ENCODE measurements around the gene LRBA.

Gene LRBA

GRCh38 chr4:150782921-150783320 lies 232.2 kb downstream of the LRBA start:
- Histone ChIP-seq H3K18ac (ENCODE audit: low read depth in 1 of 2, low read length in 2 of 2) (no peak overlapping the region), H3K4ac (ENCODE audit: low read depth in 1 of 2, low read length in 2 of 2) (no peak overlapping the region), H2AK5ac (ENCODE audit: low read length, severe bottlenecking) (no peak overlapping the region), H2BK12ac (ENCODE audit: low read length in 2 of 2) (no peak overlapping the region), H3K4me2 (ENCODE audit: low read length, poor library complexity, severe bottlenecking) (no peak overlapping the region), H2BK15ac (ENCODE audit: low read depth, poor library complexity, severe bottlenecking) (no peak overlapping the region), H3K4me3 (ENCODE audit: insufficient read depth in 1 of 2, low read depth in 1 of 2, low read length in 2 of 2) (no peak overlapping the region), H3K9me3 (ENCODE audit: control insufficient read depth, low read length) (no peaks in the 10 kb centered on the region), H2BK5ac (ENCODE audit: low read depth, low read length, poor library complexity, severe bottlenecking) (no peak overlapping the region), H3K4me1 (ENCODE audit: control insufficient read depth, insufficient read depth, low read depth, low read length) (peaks cover 3% of the 10 kb centered on the region), H2AFZ (ENCODE audit: low read depth, low read length) (no peak overlapping the region), H3K9ac (ENCODE audit: low read length) (no peak overlapping the region), H3K23ac (ENCODE audit: low read length in 2 of 2) (no peak overlapping the region), H4K8ac (ENCODE audit: low read length) (no peak overlapping the region), H4K91ac (ENCODE audit: low read length) (no peak overlapping the region), H3K14ac (ENCODE audit: low read length in 2 of 2) (no peak overlapping the region), H3K27ac (ENCODE audit: low read length, poor library complexity, severe bottlenecking) (no peak overlapping the region), H3K27me3 (ENCODE audit: control insufficient read depth in 1 of 2, insufficient read depth in 1 of 2, low read length in 2 of 2) (no peaks in the 10 kb centered on the region), H3K79me1 (replicated peaks; ENCODE audit: low read length, poor library complexity, severe bottlenecking) (peaks cover 3% of the 10 kb centered on the region), H2BK120ac (ENCODE audit: low read depth, low read length) (no peak overlapping the region), H3K36me3 (ENCODE audit: control insufficient read depth in 1 of 2, insufficient read depth in 2 of 2, low read depth in 1 of 2, low read length in 2 of 2) (peaks cover 0 to 3% of the 10 kb centered on the region in 2 experiments)
- 97% methylated on average over 2 of the region's 2 CpGs for WGBS
- peak; percentile 10 for DNase-seq

- WGBS = 93% methylated on average over 2 of the region's 2 CpGs
- peaks cover 3% of the 10 kb centered on the region for H3K4me1 ChIP-seq (ENCODE audit: control insufficient read depth, insufficient read depth, low read depth, low read length)
- no peak overlapping the region for H4K91ac ChIP-seq (ENCODE audit: low read length)
- H3K36me3 ChIP-seq (ENCODE audit: control insufficient read depth in 1 of 2, insufficient read depth in 2 of 2, low read depth in 1 of 2, low read length in 2 of 2) = peaks cover 0 to 3% of the 10 kb centered on the region in 2 experiments
- H2AK5ac ChIP-seq (ENCODE audit: low read length, severe bottlenecking) = no peak overlapping the region
- H2BK120ac ChIP-seq (ENCODE audit: low read depth, low read length) = no peak overlapping the region
- H3K27ac ChIP-seq (ENCODE audit: low read length, poor library complexity, severe bottlenecking) = no peak overlapping the region
- H3K9me3 ChIP-seq (ENCODE audit: control insufficient read depth, low read length) = no peaks in the 10 kb centered on the region
- no peak overlapping the region for H2BK12ac ChIP-seq (ENCODE audit: low read length in 2 of 2)
- no peak overlapping the region for H3K9ac ChIP-seq (ENCODE audit: low read length)
- H4K8ac ChIP-seq (ENCODE audit: low read length) = no peak overlapping the region
- no peak overlapping the region for H3K18ac ChIP-seq (ENCODE audit: low read depth in 1 of 2, low read length in 2 of 2)
- no peak overlapping the region for H2AFZ ChIP-seq (ENCODE audit: low read depth, low read length)
- H3K4ac ChIP-seq (ENCODE audit: low read depth in 1 of 2, low read length in 2 of 2) = no peak overlapping the region
- DNase-seq = peak; percentile 37
- H2BK15ac ChIP-seq (ENCODE audit: low read depth, poor library complexity, severe bottlenecking) = no peak overlapping the region
- H3K14ac ChIP-seq (ENCODE audit: low read length in 2 of 2) = no peak overlapping the region
- no peak overlapping the region for H3K23ac ChIP-seq (ENCODE audit: low read length in 2 of 2)
- H3K4me2 ChIP-seq (ENCODE audit: low read length, poor library complexity, severe bottlenecking) = no peak overlapping the region
- peaks cover 3% of the 10 kb centered on the region for H3K79me1 ChIP-seq (replicated peaks; ENCODE audit: low read length, poor library complexity, severe bottlenecking)
- no peaks in the 10 kb centered on the region for H3K27me3 ChIP-seq (ENCODE audit: control insufficient read depth in 1 of 2, insufficient read depth in 1 of 2, low read length in 2 of 2)
- no peak overlapping the region for H3K4me3 ChIP-seq (ENCODE audit: insufficient read depth in 1 of 2, low read depth in 1 of 2, low read length in 2 of 2)
- H2BK5ac ChIP-seq (ENCODE audit: low read depth, low read length, poor library complexity, severe bottlenecking) = no peak overlapping the region
Observed at GRCh38 chr4:150782311-150782710, 232.8 kb downstream of the LRBA start.

GRCh38 chr4:150781191-150781590 lies 233.9 kb downstream of the LRBA start:
- Histone ChIP-seq H3K36me3 (ENCODE audit: control insufficient read depth in 1 of 2, insufficient read depth in 2 of 2, low read depth in 1 of 2, low read length in 2 of 2) (peaks cover 0 to 3% of the 10 kb centered on the region in 2 experiments), H3K4me1 (ENCODE audit: control insufficient read depth, insufficient read depth, low read depth, low read length) (peaks cover 3% of the 10 kb centered on the region), H3K27ac (ENCODE audit: low read length, poor library complexity, severe bottlenecking) (no peak overlapping the region), H3K79me1 (replicated peaks; ENCODE audit: low read length, poor library complexity, severe bottlenecking) (peaks cover 3% of the 10 kb centered on the region), H4K8ac (ENCODE audit: low read length) (peak overlapping the region; percentile 41), H2BK15ac (ENCODE audit: low read depth, poor library complexity, severe bottlenecking) (no peak overlapping the region), H3K27me3 (ENCODE audit: control insufficient read depth in 1 of 2, insufficient read depth in 1 of 2, low read length in 2 of 2) (no peaks in the 10 kb centered on the region), H3K23ac (ENCODE audit: low read length in 2 of 2) (no peak overlapping the region), H3K9ac (ENCODE audit: low read length) (no peak overlapping the region), H2AK5ac (ENCODE audit: low read length, severe bottlenecking) (no peak overlapping the region), H2BK12ac (ENCODE audit: low read length in 2 of 2) (no peak overlapping the region), H3K14ac (ENCODE audit: low read length in 2 of 2) (no peak overlapping the region), H3K9me3 (ENCODE audit: control insufficient read depth, low read length) (no peaks in the 10 kb centered on the region), H2BK5ac (ENCODE audit: low read depth, low read length, poor library complexity, severe bottlenecking) (no peak overlapping the region), H3K4ac (ENCODE audit: low read depth in 1 of 2, low read length in 2 of 2) (no peak overlapping the region), H3K4me2 (ENCODE audit: low read length, poor library complexity, severe bottlenecking) (no peak overlapping the region), H3K4me3 (ENCODE audit: insufficient read depth in 1 of 2, low read depth in 1 of 2, low read length in 2 of 2) (no peak overlapping the region), H3K18ac (ENCODE audit: low read depth in 1 of 2, low read length in 2 of 2) (no peak overlapping the region), H2AFZ (ENCODE audit: low read depth, low read length) (no peak overlapping the region), H4K91ac (ENCODE audit: low read length) (no peak overlapping the region), H2BK120ac (ENCODE audit: low read depth, low read length) (no peak overlapping the region)
- WGBS = 92% methylated on average over 4 of the region's 6 CpGs
- DNase-seq = no peak

- Histone ChIP-seq H3K9ac (ENCODE audit: low read length) (no peak overlapping the region), H2AK5ac (ENCODE audit: low read length, severe bottlenecking) (no peak overlapping the region), H3K14ac (ENCODE audit: low read length in 2 of 2) (no peak overlapping the region), H3K27me3 (ENCODE audit: control insufficient read depth in 1 of 2, insufficient read depth in 1 of 2, low read length in 2 of 2) (no peaks in the 10 kb centered on the region), H3K27ac (ENCODE audit: low read length, poor library complexity, severe bottlenecking) (no peak overlapping the region), H3K36me3 (ENCODE audit: control insufficient read depth in 1 of 2, insufficient read depth in 2 of 2, low read depth in 1 of 2, low read length in 2 of 2) (peaks cover 0 to 3% of the 10 kb centered on the region in 2 experiments), H3K4ac (ENCODE audit: low read depth in 1 of 2, low read length in 2 of 2) (no peak overlapping the region), H3K23ac (ENCODE audit: low read length in 2 of 2) (no peak overlapping the region), H3K4me2 (ENCODE audit: low read length, poor library complexity, severe bottlenecking) (no peak overlapping the region), H3K9me3 (ENCODE audit: control insufficient read depth, low read length) (no peaks in the 10 kb centered on the region), H3K79me1 (replicated peaks; ENCODE audit: low read length, poor library complexity, severe bottlenecking) (peaks cover 3% of the 10 kb centered on the region), H4K8ac (ENCODE audit: low read length) (no peak overlapping the region), H3K18ac (ENCODE audit: low read depth in 1 of 2, low read length in 2 of 2) (no peak overlapping the region), H2BK5ac (ENCODE audit: low read depth, low read length, poor library complexity, severe bottlenecking) (no peak overlapping the region), H4K91ac (ENCODE audit: low read length) (no peak overlapping the region), H2BK12ac (ENCODE audit: low read length in 2 of 2) (no peak overlapping the region), H3K4me3 (ENCODE audit: insufficient read depth in 1 of 2, low read depth in 1 of 2, low read length in 2 of 2) (no peak overlapping the region), H2AFZ (ENCODE audit: low read depth, low read length) (no peak overlapping the region), H3K4me1 (ENCODE audit: control insufficient read depth, insufficient read depth, low read depth, low read length) (peaks cover 3% of the 10 kb centered on the region), H2BK120ac (ENCODE audit: low read depth, low read length) (no peak overlapping the region), H2BK15ac (ENCODE audit: low read depth, poor library complexity, severe bottlenecking) (no peak overlapping the region)
- WGBS = 100% methylated on average over 1 of the region's 1 CpG
- no peak for DNase-seq
Observed at GRCh38 chr4:150779707-150780106, 235.4 kb downstream of the LRBA start.
